ENCODE results near the gene HELB. TPM values are rescaled to one million over a fixed set of nuclear protein-coding genes. Genes with fewer than 3 reads are reported as not detected.

The HELB gene
- total and polyA plus RNA-seq, 2 of the 8 experiments (the other 6 are each of a cell fraction or from before 2014, with no cell fraction given) = 1.8 to 7.6 TPM

DNA sequence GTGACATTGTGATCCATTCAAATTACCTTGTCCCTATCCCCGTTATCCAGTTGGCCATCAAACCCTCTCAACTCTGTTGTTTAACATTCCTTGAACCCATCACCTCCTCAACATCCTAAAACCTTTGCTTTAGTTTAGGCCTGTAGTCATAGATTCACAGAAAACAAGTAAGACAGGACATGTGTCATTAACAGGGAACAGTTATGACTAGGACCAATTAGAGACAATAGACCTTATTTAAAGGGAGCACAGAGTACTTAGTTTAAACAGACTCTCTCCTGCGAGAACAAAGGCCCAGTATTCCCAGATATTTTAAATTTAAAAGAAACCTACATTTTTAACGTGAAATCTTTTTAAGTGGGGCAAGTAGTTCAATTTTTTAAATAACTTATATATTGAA lies 20.0 kb upstream of the HELB start:
- Histone ChIP-seq H3K4me1 (replicated peaks in 1 of 4; ENCODE audit: control insufficient read depth in 3 of 4, insufficient read depth in 4 of 4, low read length in 3 of 4) (no peaks in the 10 kb centered on the region), H3K79me1 (ENCODE audit: low read depth, low read length) (no peaks in the 10 kb centered on the region), H3K4ac (replicated peaks; ENCODE audit: insufficient read length, low read depth, low read length) (no peak overlapping the region), H3K23me2 (ENCODE audit: low read depth, low read length) (no peaks in the 10 kb centered on the region), H3K27me3 (replicated peaks in 1 of 4; ENCODE audit: control insufficient read depth in 3 of 4, extremely low read depth in 1 of 4, insufficient read depth in 3 of 4, low read length in 3 of 4) (no peaks in the 10 kb centered on the region), H3K27ac (ENCODE audit: low read depth, low read length) (no peak overlapping the region), H3K9me3 (ENCODE audit: insufficient read depth in 2 of 2, low read depth in 1 of 2, low read length in 1 of 2) (peaks cover 3 to 4% of the 10 kb centered on the region in 2 experiments; a peak in 1 of 4 replicates), H4K5ac (ENCODE audit: insufficient read length, low read depth, low read length) (no peak overlapping the region), H3K4me3 (ENCODE audit: extremely low read depth in 1 of 4, insufficient read depth in 2 of 4, low read depth in 3 of 4, low read length in 4 of 4) (no peak overlapping the region), H4K8ac (ENCODE audit: extremely low read depth, insufficient read depth, low read length) (no peak overlapping the region), H4K20me1 (replicated peaks in 1 of 2; ENCODE audit: control insufficient read depth in 1 of 2, insufficient read depth in 2 of 2, low read length in 2 of 2) (no peaks in the 10 kb centered on the region), H3K18ac (ENCODE audit: extremely low read depth, low read length) (no peak overlapping the region), H2AK5ac (ENCODE audit: low read depth, low read length) (no peak overlapping the region), H3K23ac (ENCODE audit: insufficient read length) (no peak overlapping the region), H2BK12ac (ENCODE audit: low read depth, low read length) (no peak overlapping the region), H4K91ac (replicated peaks; ENCODE audit: insufficient read length, low read length) (no peak overlapping the region), H3K56ac (replicated peaks; ENCODE audit: insufficient read length, low read depth, low read length) (no peak overlapping the region), H3K9ac (replicated peaks in 1 of 4; ENCODE audit: extremely low read depth in 1 of 4, low read depth in 3 of 4, low read length in 3 of 4) (no peak overlapping the region), H3K79me2 (ENCODE audit: control insufficient read depth in 1 of 2, insufficient read depth in 2 of 2, low read length in 2 of 2) (no peaks in the 10 kb centered on the region), H2BK120ac (replicated peaks; ENCODE audit: low read depth, low read length) (no peak overlapping the region), H2BK5ac (ENCODE audit: low read depth, low read length) (no peak overlapping the region), H3K14ac (ENCODE audit: insufficient read length) (no peak overlapping the region), H3K4me2 (ENCODE audit: insufficient read depth in 1 of 2, low read depth in 2 of 2, low read length in 2 of 2) (no peak overlapping the region), H2BK15ac (ENCODE audit: low read length) (no peak overlapping the region), H3K36me3 (ENCODE audit: control insufficient read depth in 2 of 4, insufficient read depth in 4 of 4, low read length in 3 of 4) (no peaks in the 10 kb centered on the region), H2BK20ac (ENCODE audit: low read length) (no peak overlapping the region), H2AFZ (ENCODE audit: low read length) (no peak overlapping the region)
- FAIRE-seq (no peak), DNase-seq (ENCODE audit: low read depth in 1 of 2, low spot score in 2 of 2) (no peak)
- WGBS, 2 experiments (ENCODE audit: extremely low coverage in 1 of 2, insufficient coverage in 1 of 2, insufficient read length in 1 of 2, insufficient replicate concordance in 2 of 2, low coverage in 1 of 2, low lambda C conversion rate in 2 of 2, missing lambda C conversion rate in 1 of 2) = 94% methylated on average over 3 of the region's 3 CpGs; no CpG with 5 or more reads in 1 of the 2 experiments
- POLR2A ChIA-PET (ENCODE audit: partially characterized antibody) = no interaction called here
- CTCF ChIA-PET (ENCODE audit: partially characterized antibody) = interaction anchor here (0.6 to 1.8 kb wide), 3 partner anchors 10 to 426 kb away, joined by 3 to 6 read pairs (median 4); no protein-coding TSS in a partner anchor
- TF ChIP-seq SUZ12 (IDR thresholded peaks at IDR 0.05; ENCODE audit: low read length) = no peak
- TF ChIP-seq BACH1 (IDR thresholded peaks at IDR 0.05; ENCODE audit: low read length) = no peak
- TF ChIP-seq TBP (IDR thresholded peaks at IDR 0.05; ENCODE audit: low read depth, low read length) = no peak
- no peak for TF ChIP-seq RFX5 (IDR thresholded peaks at IDR 0.05; ENCODE audit: borderline replicate concordance, low read depth, low read length)
- TF ChIP-seq, protein P1, sequence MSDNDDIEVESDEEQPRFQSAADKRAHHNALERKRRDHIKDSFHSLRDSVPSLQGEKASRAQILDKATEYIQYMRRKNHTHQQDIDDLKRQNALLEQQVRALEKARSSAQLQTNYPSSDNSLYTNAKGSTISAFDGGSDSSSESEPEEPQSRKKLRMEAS (IDR thresholded peaks at IDR 0.05) = no peak
- no peak for TF ChIP-seq RBBP5 (IDR thresholded peaks at IDR 0.05; ENCODE audit: borderline replicate concordance, low read depth, low read length)
- TF ChIP-seq, protein P2, sequence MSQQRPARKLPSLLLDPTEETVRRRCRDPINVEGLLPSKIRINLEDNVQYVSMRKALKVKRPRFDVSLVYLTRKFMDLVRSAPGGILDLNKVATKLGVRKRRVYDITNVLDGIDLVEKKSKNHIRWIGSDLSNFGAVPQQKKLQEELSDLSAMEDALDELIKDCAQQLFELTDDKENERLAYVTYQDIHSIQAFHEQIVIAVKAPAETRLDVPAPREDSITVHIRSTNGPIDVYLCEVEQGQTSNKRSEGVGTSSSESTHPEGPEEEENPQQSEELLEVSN (IDR thresholded peaks at IDR 0.05) = no peak
- TF ChIP-seq SIN3A (conservative IDR thresholded peaks at IDR 0.05 in 1 of 2, IDR thresholded peaks at IDR 0.05 in 1 of 2; ENCODE audit: low read depth in 1 of 2, low read length in 2 of 2) = no peak
- TF ChIP-seq, protein P3, sequence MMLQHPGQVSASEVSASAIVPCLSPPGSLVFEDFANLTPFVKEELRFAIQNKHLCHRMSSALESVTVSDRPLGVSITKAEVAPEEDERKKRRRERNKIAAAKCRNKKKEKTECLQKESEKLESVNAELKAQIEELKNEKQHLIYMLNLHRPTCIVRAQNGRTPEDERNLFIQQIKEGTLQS (IDR thresholded peaks at IDR 0.05; ENCODE audit: insufficient read depth, low read depth, low read length) = no peak
- TF ChIP-seq NRF1 (IDR thresholded peaks at IDR 0.05; ENCODE audit: low read depth, low read length) = no peak
- TF ChIP-seq MAFK (IDR thresholded peaks at IDR 0.05; ENCODE audit: low read depth, low read length) = no peak
- TF ChIP-seq SIRT6 (IDR thresholded peaks at IDR 0.05; ENCODE audit: low read length) = no peak
- TF ChIP-seq HDAC6 (IDR thresholded peaks at IDR 0.05; ENCODE audit: low read depth, low read length) = no peak
